Jurkat, Clone E6-1 (cell line): ENCODE measurements around the gene HPD.
A peak's percentile ranks its signal among the peaks of the same experiment; 100 is the strongest.

Experiments
- DNase-seq: peaks from one replicate; pipeline ENCODE4 v3.0.0-alpha.2; 2011; ENCODE audit warnings: low read depth, low spot score
- H3K4me3 ChIP-seq: 2 replicates; pipeline ENCODE4 v1.5.1; 2011; ENCODE audit warnings: mild to moderate bottlenecking, low read length, control low read depth, moderate library complexity

Gene HPD

DNA sequence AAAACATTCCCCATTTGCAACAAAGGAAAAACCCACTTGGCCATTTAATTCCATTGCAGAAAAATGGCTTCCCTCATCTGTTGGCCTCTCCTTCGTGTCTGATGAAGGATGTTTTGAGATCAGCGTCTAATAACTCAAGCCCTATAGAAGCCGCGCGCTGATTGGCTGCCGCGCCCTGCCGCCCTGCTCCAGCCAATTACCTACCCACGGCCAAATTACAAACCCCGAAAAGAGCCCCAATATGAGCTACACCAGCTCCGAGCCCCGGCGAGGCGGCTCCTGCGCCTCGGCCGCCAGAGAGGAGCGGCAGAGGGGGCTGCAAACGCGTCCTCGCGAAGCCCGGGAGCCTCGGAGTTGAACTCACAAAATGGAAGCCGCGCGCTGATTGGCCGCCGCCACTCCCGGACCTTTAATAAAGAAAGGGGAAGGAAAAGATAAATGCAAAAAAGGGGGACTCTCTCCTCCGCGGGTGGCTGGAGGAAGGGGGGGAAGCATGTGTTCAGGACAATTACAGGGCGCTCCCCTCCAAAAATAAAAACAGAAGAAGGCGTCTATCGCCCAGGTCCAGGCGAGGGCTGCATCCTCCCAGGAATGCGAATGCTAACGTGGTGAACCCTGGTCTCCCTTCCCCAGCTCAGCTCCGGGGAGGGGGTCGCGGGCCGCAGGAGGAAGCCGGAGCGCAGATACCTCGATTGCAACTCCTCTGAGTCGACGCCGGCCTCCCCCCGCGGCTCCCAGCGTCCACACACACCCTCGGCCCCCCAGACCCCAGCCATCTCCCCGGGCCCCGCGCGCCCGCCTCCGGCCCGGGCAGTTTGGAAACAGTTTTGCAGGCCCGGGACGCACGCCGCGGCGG is 55.6 kb downstream of the HPD start:
- peak overlapping the region; percentile 88 for H3K4me3 ChIP-seq
- DNase-seq, result peak; percentile 97

DNA sequence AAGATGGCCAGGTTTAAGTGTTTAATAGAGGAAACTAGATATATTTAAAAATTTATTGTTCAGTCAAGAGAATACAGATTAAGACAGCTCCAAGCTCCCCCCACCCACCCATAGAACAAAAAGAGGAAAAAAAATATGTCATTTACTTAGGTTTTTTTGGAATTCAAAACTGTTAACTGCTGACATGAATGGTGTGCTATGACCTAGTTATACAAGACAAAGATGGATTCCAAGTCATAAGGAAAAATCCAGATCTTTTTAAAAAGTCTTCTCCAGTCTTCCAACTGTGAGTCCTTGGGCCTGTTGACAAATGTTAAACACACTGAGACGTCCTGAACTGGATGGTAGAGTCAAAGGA is 56.2 kb downstream of the HPD start:
- peak overlapping the region; percentile 88 for H3K4me3 ChIP-seq
- DNase-seq, result no peak

DNA sequence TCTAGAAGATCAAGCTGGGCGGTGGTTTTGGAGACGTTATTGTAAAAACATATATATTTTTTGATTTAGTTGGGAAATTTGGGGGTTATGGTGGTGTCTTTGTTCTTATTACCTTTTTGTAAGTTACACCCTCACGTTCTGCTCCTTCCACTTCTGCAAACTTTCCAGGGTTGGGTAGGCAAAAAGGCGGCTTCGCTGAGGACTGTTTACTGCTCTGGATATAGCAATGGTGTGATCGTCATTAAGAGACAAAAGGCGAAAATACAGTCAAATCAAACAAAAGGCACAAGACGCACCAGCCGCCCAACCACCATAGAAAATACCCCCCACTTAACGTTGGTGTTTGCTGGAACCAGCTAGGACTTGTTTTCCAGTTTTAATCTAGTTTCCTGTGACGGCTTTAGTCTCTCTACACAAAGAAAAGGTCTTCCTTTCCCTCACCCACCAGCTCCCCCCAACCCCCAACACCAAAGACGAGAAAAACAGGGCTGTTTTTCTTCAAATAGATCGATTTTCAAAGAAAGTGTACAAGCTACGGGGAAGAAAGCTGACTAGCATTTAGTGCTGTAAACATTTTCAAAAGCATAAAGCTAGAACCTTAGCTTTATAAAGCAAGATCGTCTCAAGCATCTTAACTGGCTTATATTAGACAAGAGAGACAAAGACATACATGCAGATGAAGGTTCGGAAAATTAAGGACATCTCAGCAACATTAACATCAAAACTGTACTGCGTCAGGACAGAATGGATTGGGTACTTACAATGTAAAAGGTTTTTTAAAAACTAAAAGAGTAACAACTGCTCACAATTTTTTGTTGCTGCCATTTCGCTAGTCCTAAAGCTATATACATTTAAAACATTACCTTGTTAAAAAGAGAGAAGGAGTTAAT is 56.8 kb downstream of the HPD start:
- H3K4me3 ChIP-seq, result peak overlapping the region; percentile 88
- no peak for DNase-seq

DNA sequence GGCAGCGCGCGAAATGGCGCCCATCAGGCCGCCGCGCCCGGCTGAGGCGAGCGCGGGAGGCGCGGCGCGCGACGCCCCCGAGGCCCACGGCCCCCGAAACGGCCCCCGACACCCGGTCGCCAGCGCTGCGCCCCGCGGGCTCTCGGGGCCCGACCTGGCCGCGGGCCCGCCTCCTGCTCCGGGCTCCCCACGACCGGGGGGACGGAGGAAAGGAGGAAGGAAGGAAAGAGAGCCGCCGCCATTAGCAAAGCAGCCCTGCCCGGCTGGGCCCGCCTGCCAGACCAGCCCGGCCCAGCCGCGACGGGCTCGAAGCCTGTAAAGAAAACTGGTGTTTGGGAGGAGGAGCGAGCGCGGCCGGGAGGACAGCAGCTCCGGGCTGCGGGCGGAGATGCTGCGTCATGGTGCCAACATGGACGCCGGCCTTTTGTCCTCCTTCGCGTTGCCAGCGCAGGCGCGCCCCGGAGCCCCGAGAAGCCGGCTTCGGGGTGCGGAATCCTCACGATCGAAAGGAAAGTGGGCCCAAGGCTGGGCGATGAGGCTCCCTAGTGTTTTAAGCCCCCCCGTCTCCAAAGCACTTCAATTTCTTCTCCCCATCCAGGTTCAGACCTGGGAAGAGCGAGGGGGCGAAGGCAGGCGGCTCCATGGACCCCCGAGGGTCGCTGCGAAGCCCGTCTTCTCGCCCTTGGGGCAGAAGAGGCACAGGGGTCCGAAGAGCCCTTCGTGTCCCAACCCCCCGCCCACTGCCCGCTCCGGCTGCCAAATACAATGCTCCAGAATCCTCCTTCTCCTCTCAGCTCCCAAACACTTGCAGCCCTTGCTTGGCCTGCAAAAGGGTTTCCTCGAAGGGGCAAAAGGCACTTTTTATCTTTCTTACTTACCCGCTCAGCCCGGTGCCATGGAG is 57.7 kb downstream of the HPD start:
- DNase-seq, result no peak

GRCh38 chr12:121799842-121800693 is 58.6 kb downstream of the HPD start:
- DNase-seq, result no peak
- H3K4me3 ChIP-seq, result peak overlapping the region; percentile 57

More for the DNA sequence above, 57.7 kb downstream of the HPD start:
- H3K4me3 ChIP-seq, result peak overlapping the region; percentile 88

DNA sequence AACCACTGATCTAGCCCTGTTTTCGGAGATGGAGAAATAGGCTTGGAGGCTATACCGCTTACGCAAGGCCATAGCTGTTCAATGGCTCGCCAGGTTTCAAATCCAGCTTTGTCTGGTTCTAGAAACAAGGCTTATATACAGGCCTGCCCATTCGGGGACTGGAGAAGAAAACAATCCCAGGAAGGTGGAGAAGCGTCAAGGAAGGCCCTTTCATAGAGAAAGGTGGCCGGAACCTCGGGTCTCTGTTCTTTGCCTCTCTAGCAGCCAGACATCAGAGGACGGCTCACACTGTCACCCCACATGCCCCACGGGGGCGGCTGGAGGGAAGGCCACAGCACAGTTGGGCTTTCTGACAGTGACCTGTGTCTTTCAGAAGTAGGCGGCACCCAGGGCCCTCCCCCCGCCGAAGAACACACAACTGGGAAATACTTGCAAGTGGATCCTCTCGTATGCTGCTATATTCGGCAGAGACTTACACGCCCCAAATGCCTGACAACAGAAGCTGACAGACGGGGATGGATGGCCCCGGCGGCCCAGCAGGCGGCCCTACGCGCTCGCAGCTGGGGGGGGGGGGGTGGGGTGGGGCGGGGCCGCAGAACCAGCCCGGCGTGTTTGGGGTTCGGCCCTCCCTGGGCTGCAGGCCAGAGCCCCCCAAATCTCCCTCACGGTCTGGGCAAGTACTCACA is 59.4 kb downstream of the HPD start:
- H3K4me3 ChIP-seq, result peak overlapping the region; percentile 57
- no peak for DNase-seq

DNA sequence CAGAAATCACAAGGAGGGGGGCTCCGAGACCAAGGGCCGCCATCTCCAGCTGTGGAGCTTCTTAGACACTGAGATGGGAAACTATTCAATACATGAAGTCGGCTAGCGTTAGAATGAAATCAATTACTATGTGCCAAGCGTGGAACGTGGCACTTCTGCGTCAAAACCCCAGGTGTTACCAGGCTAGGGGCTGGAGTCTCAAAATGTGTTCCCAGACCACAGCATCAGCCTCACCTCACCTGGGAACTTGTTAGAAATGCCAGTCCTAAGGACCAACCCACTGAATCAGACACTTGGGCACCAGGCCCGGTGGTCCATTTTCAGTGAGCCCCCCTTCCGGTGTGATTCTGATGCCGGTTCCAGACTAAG is 59.9 kb downstream of the HPD start:
- no peak for DNase-seq
- H3K4me3 ChIP-seq, result peak overlapping the region; percentile 9

- H3K4me3 ChIP-seq, result peak overlapping the region; percentile 9; the same call in 1 of the 2 replicates
- DNase-seq, result no peak
Observed at GRCh38 chr12:121797937-121798786, 60.5 kb downstream of the HPD start.

DNA sequence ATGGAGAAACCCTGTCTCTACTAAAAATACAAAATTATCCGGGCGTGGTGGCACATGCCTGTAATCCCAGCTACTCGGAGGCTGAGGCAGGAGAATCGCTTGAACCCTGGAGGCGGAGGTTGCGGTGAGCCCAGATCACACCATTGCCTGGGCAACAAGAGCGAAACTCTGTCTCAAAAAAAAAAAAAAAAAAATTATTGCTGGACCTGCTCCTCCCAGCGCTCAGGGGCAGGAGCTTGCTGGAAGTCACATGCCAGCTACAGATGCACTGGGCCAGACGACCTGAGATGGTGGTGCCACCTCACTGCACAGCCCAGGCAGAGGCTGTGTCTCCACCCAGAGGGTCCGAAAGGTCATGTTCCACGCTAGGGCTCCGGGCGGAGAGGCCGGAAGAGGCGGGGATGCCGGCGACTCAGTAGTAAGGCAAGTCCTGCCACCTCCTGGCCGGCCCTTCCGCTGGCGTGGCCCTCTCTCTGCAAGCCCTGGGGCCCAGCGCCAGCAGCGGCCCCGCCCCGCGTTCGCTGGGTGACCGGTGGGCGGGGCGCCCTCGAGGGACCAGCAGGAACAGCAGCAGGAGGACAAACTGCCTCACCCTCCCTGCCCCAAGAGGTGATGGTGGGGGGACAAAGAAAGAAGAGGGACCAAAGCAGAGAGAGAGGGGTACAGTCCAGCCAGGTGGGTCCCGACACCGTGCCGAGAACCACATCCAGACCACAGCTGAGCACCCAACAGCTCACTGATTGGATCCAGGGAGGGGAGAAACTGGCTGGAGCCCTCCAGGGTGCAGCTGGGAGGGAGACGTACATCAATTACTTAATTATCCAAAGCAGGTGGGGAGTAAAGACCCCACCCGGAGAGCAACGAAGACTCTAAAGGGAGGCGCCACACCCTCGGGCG is 61.6 kb downstream of the HPD start:
- no peak for DNase-seq
- H3K4me3 ChIP-seq, result no peak overlapping the region

DNA sequence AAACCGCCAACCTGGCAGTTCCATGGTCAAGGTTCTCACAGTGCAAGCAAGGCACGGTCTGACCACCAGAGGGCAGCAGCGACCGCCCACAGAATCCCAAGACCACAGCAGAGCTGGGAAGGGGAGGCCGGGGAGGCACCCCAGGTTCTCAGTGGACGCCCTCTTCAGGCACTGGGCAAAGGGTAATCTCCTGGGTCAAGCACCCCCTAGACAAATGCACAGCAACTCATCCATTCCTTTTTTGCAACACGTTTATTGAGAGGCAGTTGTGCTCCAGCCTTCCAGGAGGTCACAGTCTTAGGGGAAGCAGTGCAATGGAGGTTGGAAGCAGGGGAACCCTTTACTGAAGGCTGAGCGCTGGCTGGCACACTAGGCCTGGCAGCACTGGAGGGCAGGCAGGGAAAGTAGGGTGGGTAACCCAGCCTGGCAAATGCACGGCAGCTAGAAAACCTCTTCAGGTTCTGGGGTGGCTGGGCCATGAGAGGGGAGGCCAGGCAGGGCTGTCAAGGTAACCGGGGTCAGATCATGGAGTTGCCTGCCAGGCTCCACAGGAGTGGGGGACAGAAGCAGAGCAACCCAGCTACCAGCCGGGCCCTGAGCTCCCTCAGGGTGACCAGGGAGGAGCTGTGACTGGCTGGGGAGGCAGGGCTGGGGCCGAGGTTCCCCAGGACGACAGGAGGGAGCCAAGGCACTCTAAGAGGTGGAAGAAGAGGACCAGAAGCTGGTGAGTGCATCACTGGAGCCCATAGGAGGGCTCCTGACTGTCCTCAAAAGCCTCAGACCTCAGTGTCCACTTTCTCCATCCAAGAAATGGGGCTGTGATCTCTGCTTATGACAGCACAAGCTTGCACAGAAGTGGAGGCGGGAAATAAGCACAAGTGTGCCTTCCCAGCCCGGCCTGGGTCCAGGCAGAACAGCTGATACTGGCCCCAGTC is 63.4 kb downstream of the HPD start:
- DNase-seq, result peak; percentile 73
- peak overlapping the region; percentile 69 for H3K4me3 ChIP-seq

DNA sequence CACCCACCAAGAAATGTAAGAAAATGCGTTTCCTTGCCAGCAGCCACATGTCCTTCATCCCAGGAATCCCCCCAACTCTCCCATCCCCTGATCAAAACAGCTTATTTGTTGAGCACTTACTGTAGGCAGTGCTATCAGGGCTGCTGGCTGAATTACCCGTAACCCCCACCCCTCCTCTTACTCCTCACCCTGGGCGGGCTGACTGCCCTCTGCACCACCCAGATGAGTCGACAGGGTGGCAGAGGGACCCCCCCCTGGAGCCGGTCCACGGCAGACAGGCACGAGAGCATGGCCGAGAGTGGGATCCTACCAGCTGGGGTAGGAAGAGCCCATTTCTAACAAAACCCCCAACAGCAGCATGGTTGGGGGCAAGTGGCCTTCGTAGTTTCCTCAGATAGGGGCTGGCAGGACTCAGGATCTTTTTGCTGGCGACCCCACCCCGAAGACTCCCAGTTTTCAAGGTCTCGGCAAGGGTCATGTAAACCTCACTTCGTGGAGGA is 64.1 kb downstream of the HPD start:
- DNase-seq, result no peak
- peak overlapping the region; percentile 69 for H3K4me3 ChIP-seq

GRCh38 chr12:121793838-121794533 is 64.7 kb downstream of the HPD start:
- peak; percentile 89 for DNase-seq
- peak overlapping the region; percentile 69 for H3K4me3 ChIP-seq

GRCh38 chr12:121793440-121793837 is 65.2 kb downstream of the HPD start, which contains the start of gene RHOF:
TSS of gene RHOF (minus strand) at chr12:121793688. CDS start at chr12:121793633, 55 bp downstream.
- no peak for DNase-seq

More at GRCh38 chr12:121793440-121793837, 65.2 kb downstream of the HPD start, which contains the start of gene RHOF:
- peak within 1 kb of the TSS; percentile 69 for H3K4me3 ChIP-seq
